ENCODE results near the gene GJB4.
"Not testable (repeated sequence)": the region's sequence is repeated elsewhere in the genome, so short reads cannot be mapped to it uniquely, and the experiment has no call there.

Gene GJB4

DNA sequence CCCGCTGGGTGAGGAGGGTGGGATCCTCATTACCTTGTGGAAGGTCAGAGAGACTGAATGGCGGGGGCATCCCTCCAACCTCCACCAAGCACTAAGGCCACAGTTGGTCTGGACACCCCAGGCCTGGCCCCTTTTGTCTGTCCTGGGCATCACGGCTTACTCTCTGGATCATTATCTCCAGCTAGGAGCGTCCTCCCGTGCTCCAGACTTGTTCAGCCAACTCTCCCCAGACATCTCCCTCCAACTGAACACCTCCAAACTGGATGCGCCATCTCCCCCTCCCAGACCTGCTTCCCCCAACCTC lies 11.9 kb upstream of the GJB4 start:
- DNase-seq: no peak

DNA sequence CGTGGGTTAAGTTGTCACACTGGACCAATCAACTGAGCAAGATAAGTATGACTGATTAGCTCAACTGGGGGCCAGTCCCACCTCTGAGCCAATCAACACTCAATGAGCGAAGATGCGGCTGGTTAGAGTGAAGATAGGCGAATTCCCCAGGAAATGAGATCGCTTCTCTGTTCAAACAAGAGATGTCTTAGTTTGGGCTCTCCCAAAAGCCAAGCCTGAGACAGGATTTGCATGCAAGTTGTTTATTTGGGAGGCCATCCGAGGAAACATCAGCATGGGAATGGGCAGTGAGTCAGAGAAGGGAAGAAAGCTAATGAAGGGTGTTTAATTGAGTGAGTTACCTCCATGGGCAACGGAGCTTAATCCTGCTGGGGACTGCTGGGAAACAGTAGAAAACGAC lies 9.5 kb upstream of the GJB4 start:
- no peak for DNase-seq

DNA sequence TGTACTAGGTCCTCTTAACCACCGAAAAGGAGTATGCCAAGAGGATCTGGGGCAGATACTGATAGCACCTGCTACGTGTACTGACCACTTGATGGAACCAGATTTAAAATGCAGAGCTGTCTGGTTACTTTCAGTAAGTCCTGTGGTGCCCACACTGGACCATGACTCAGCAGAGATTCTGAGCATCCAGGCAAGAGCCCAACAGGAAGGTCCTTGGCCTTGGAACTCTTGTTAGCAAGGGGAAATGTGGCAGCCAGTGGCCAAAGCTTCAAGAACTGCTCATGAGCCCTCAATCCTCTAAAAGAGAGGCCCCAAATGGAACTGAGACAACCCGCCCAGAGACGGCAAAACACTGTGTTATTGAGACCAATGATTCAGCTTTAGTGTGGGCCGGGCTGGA lies 8.9 kb upstream of the GJB4 start:
- no peak for DNase-seq

DNA sequence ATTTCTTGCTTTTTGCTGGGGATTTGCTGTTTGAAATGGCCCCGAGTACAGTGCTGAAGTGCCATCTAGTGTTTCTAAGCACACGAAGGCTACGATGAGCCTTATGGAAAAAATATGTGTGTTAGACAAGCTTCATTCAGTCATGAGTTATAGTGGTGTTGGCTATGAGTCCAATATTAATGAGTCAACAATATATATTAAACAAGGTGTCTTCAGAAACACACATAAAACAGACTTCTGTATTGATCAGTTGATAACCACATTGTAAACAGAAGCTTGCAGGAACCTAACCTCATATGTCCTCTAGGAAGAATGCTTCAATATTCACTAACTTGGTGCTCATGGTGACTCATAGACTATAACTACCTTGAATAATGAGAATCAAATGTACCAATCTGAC lies 6.4 kb upstream of the GJB4 start:
- no peak for DNase-seq

DNA sequence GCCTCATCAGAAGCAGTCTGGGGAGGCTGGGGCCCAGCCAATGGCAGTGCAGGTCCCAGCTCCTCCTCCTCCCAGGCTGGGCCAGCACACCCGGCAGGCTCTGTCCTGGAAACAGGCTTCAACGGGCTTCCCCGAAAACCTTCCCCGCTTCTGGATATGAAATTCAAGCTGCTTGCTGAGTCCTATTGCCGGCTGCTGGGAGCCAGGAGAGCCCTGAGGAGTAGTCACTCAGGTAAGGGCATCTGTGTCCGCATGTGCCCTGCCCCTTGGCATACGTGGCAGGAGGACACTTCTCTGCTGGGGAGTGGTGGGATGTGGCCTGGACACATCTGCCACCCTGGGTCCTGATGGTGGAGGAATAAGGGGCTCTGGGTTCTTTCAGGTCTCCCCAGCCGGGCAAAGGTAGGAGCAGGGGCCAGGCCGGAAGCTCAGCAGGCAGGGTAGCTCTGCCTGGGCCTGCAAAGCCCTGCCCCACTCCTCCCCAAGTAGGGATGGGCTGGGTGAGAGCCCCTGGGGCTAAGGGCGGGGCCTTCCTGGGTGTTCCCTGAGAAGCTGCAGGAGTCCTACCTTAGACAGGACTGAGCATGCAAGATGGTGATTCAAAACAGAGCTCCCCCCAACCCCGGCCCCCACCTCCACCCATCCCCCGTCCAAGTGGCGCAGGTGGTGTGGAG lies 4.4 kb upstream of the GJB4 start, which contains the start of gene GJB5:
GJB5 (plus strand) TSS at position 84 of the 674 bp plus-strand sequence. CDS start 2,284 bp downstream, outside the sequence.
- no peak for DNase-seq

DNA sequence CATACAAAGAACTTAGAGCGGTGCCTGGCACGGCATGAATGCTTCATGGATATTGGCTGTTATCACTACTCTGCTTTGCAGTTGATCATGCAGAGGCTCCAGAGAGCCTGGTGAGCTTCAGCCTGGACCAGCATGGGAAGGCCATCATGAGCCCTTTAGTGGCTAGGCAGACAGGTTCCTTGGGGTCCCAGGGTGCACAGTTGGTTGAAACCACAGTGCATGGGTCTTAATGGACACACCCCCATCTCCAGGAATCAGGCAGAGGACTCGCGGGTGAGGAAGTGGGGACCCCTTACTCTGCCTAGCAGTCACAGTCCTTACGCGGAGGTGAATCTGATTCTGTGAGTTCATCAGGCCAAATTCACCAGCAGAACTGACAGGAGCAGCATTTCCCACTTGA lies 3.6 kb upstream of the GJB4 start:
- no peak for DNase-seq

DNA sequence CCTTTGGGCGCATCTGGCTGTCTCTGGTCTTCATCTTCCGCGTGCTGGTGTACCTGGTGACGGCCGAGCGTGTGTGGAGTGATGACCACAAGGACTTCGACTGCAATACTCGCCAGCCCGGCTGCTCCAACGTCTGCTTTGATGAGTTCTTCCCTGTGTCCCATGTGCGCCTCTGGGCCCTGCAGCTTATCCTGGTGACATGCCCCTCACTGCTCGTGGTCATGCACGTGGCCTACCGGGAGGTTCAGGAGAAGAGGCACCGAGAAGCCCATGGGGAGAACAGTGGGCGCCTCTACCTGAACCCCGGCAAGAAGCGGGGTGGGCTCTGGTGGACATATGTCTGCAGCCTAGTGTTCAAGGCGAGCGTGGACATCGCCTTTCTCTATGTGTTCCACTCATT lies 2.2 kb upstream of the GJB4 start:
- DNase-seq: no peak

DNA sequence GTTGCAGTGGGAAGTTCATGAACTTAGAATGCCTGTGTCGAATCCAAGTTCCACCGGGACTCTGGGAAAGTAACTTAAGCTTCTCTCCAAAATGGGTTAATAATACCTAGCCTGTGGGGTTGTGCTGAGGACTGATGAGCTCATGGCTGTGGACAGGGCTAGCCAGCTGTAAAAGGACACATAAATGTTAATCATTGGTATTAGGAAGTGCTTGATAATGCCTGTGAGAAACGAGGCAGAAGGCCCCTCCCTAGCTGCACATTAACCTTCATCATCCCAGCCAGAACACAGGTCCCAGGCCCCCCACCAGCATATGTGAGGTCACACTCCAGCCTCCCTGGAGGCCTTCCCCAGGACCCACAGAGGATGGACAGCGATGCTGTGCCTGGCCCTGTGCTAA lies 789 bp upstream of the GJB4 start:
- DNase-seq: no peak

DNA sequence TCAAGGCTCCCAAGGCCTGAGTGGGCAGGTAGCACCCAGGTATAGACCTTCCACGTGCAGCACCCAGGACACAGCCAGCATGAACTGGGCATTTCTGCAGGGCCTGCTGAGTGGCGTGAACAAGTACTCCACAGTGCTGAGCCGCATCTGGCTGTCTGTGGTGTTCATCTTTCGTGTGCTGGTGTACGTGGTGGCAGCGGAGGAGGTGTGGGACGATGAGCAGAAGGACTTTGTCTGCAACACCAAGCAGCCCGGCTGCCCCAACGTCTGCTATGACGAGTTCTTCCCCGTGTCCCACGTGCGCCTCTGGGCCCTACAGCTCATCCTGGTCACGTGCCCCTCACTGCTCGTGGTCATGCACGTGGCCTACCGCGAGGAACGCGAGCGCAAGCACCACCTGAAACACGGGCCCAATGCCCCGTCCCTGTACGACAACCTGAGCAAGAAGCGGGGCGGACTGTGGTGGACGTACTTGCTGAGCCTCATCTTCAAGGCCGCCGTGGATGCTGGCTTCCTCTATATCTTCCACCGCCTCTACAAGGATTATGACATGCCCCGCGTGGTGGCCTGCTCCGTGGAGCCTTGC lies 1.7 kb downstream of the GJB4 start:
- DNase-seq: no peak

DNA sequence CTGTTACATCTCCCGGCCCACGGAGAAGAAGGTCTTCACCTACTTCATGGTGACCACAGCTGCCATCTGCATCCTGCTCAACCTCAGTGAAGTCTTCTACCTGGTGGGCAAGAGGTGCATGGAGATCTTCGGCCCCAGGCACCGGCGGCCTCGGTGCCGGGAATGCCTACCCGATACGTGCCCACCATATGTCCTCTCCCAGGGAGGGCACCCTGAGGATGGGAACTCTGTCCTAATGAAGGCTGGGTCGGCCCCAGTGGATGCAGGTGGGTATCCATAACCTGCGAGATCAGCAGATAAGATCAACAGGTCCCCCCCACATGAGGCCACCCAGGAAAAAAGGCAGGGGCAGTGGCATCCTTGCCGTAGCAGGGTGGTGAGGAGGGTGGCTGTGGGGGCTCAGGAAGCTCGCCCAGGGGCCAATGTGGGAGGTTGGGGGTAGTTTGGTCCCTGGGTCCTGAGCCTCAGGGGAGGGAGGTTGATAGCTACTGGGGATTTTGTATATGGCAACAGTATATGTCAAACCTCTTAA lies 2.3 kb downstream of the GJB4 start:
- no peak for DNase-seq

DNA sequence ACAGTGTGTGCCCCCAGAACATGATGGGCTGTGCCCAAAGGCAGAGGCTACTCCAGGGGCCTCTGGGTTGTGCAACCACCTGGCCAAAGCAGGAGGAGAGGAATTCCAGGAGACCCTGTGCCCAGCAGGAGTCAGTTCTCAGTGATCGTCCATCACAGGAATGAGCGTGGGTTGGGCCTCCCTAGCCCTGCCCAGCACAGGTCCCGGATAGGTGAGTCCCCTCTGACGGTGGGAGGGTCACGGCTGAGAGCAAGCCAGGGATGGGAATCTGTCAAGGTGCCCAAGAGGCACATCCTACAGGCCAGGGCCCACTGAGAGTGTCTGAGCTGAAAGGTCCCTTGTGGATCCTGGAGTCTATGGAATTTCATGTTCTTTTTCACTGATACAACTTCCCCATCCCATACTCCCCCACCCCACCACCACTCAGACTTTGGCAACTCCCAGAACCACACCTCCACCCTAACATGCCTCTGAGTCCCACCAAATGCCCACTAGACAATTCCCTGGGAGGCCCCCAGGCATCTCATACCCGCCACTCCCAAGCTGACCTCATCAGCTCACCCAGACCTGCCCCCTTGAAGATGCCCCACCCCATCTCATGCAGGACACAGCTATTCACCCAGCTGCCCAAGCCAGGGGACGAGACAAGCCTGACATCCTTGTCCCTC lies 3.1 kb downstream of the GJB4 start:
- no peak for DNase-seq

DNA sequence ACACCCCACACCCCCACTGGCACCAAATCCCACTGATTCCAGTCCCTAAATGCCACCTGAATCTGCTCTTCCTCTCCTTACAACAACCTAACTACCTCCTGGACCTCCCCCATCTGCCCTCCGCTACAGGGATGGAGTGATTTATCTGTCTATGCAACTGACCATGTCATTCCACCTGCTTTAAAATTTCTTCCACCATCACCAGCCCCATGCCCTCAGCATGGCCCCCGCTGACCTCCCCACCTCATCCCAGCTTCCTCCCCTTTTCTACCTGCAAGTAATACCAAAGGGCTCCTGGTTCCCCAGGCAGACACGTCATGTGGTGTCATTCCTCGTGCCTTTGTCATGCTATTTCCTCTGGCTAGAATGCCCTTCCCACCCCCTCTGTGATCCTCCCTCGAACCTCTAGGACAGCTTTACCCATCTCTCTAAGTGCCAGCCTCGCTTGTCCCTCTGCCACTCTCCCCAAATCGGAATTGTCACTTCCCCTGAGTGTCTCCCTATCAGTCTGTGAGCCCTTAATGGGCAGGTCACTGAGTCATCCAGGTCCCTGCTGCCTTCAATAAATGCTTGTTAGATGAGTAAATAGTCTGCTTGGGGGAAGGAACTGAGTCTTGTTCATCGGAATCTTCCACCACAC lies 3.7 kb downstream of the GJB4 start:
- no peak for DNase-seq

DNA sequence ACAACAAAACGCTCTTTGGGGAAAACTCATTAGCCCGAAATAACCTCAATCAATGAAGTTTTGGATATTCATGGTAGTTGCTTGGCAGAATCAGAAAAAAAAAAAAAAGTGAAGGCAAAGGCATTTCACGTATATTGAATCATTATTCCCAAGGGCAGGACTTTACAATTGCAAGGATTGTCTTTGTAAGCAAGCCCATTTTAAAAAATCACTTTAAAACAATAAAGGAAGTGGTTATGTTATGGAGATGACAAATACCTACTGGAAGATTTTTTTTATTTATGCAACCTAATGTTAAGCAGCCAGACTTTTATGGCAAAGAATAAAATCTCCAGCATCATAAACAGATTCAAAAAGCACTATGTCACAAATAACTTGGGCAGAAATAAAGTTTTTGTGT lies 9.3 kb downstream of the GJB4 start:
- DNase-seq: no peak

DNA sequence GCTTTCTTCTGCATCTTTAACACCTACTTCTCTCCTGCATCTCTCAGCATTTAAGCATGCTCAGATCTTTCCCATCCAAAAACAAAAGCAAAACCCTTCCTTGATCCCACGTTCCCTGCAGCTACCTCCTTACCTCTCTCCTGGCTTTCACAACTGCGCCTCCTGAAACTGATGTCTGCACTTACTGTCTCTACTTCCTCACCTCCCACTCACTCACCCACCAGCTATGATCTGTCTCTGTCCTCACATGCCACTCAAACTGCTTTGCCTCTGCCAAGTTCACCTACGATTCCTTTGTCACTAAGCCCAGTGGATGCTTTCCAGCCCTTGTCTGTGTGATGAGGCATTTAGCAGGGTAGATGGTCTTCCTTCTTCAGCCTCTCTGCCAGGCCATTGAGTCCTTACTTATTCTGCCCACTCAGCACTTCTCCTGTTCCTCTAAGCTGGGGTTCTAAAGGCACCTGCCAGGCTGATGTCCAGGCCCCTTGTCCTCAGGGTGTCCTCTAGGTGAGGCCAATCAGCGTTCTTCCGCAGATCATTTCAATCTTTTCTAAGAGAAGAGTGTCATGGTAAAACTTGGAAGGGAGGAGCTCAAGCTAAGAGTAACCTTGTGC lies 11.5 kb downstream of the GJB4 start:
- no peak for DNase-seq

DNA sequence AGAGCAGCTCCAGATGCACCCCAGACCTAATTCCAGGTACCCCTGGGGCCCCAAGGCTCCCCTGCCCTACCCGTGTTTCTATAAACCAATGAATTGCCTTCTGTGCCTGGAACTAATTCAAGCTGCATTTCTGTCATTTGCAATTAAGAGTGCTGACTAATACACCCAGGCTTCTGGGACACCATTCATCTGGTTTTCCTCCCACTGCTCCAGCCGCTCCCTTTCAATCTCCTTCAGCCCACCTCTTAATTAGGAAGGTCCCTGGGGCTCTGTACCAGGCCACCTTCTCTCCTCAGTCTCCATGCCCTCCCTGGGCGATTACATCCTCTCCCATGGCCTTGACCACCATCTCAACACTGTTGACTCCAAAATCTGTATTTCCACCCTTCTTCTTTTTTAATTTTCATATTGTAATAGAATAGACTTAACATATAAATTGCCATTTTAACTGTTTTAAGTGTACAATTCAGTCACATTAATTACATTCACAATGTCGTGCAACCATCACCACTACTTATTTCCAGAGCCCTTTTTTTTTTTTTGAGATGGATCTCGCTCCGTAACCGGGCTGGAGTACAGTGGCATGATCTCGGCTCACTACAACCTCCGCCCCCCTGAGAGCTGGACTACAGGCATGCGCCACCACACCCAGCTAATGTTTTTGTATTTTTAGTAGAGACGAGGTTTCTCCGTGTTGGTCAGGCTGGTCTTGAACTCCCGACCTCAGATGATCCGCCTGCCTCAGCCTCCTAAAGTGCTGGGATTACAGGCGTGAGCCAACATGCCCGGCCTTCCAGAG lies 12.2 kb downstream of the GJB4 start:
- DNase-seq: no peak

DNA sequence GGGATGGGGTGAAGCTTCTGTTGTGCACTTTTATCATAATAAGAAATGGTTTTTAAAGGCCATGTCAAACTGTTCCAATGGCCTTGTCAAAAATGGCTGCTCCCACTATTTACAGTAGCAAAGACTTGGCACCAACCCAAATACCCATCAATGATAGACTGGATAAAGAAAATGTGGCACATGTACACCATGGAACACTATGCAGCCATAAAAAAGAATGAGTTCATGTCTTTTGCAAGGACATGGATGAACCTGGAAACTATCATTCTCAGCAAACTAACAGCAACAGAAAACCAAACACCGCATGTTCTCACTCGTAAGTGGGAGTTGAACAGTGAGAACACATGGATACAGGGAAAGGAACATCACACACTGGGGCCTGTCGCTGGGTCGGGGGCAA lies 13.6 kb downstream of the GJB4 start:
- DNase-seq: not testable (repeated sequence)

DNA sequence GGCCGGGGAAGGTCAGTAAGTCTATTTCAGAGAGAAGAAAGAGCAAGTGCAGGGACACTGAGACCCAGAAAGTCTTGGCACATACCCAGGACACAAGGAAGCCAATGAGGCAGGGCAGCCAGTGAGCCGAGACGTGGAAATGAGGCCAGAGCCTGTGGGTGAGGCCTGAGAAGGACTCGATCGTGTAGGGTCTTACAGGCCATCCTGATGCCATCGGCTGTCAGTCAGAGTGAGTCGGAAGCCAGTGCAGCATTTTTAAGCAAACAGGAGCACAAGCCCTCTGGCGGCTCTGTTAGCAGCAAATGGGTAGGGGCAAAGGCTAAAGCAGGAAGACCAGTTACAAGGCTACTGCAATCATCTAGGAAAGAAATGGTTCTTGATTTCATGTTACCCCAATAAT lies 15.4 kb downstream of the GJB4 start:
- DNase-seq: no peak

DNA sequence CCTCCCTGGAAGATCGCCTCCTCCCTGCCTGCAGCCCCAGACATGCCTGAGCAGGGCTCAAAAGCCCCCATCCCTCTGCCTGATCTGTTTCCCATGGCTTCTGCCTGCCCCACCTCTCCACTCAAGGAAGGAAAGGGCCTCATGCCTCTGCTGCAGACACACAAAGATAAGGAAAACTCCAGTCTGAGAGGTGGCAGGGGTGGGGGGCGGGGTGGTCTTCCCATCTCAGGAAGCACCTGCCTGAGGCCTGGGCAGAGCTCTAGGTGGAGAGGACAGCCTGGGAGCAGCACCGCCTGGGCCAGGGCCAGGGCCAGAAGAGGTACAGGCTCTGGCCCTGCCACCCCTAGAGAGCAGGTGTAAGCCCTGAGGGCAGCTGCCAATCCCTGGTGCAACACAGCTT lies 17.4 kb downstream of the GJB4 start:
- no peak for DNase-seq

DNA sequence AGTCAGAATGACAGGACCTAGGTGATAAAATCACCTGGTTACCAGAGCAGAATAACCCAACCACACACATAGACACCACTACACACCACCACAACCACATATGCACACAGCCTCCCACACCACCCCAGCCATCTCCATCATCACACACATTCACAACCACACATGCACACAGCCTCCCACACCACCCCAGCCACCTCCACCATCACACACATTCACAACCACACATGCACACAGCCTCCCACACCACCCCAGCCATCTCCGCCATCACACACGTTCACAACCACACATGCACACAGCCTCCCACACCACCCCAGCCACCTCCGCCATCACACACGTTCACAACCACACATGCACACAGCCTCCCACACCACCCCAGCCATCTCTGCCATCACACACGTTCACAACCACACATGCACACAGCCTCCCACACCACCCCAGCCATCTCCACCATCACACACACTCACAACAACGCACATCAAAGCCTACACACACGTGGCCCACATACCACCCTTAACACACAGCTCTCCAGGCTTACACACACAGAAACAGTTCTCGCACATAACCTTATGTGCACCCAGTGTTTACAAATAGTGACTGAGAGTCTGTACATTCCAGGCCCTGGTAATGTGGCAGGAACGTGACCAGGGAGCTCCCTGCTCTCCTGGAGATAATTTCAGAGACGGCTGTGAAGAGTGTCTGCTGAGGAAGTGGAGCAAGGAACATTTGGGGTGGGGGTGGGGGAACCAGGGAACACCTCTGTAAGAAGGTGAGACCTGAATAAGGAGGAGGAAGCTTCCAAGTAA lies 18.2 kb downstream of the GJB4 start:
- no peak for DNase-seq

DNA sequence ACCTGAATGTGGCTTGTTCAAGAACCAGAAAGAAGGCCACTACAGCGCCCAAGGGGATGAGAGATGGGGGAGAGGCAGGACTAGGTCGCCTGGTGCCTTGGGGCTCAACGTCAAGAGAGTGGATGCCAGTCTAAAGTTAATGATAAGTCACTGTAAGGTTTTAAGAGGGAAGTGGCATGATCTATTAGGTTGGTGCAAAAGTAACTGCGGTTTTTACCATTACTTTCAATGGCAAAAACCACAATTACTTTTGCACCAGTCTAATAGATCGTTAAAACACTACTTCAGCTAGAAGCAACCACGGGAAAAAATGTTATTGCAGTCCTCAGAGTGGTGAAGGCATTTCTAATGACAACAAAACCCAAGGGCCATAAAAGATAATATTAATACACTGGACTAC lies 18.8 kb downstream of the GJB4 start:
- no peak for DNase-seq

DNA sequence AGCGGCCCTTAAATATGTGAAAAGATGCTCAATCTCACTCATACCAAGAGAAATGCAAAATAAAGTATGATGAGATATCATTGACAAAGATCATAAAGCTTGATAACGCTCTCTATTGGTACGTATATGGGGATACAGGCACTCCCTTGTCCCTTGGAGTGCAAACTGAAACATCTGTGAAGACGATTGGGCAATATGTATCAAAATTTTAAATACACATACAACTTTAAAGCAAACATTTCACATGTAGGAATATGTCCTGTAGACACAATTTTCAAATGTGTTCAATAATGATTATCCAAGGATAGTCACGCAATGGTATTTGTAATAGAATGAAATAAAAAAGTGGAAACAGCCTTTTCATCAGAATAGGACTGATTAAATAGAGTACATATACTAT lies 19.5 kb downstream of the GJB4 start:
- no peak for DNase-seq

DNA sequence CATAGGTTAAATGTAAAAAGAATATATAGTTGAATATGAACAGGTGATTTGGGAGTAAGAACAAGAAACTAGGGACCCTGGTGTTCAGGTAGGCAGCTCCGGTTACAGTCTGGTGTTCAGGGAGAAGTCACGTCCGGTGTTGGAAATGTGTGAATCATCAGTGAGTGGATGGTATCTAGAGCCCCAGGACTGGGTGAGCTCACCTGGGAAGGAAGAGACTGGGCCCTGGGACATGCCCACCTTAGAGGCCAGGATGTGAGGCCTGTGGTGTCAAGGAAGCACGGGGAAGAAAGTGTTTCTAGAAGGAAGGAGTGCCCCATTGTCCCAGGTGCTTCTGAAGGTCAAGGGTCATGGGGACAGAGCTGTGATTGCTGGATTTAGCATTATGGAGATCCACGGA lies 20.0 kb downstream of the GJB4 start:
- no peak for DNase-seq
